Stimulated activated CD4-positive, alpha-beta T cell treated with anti-CD3 and anti-CD28 coated beads, Interleukin-15, amount 100 ng/mL, for 48 hours (primary cell): Measurements from ENCODE around the gene BTC.
"Not testable (repeated sequence)": the region's sequence is repeated elsewhere in the genome, so short reads cannot be mapped to it uniquely, and the experiment has no call there.

ENCODE experiments used
- DNase-seq, 2 donors: peaks; one replicate each; pipeline ENCODE4 v3.0.0-alpha.2; 2020; ENCODE audit warnings: low read depth in 2 of 2

BTC gene, protein sequence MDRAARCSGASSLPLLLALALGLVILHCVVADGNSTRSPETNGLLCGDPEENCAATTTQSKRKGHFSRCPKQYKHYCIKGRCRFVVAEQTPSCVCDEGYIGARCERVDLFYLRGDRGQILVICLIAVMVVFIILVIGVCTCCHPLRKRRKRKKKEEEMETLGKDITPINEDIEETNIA

DNA sequence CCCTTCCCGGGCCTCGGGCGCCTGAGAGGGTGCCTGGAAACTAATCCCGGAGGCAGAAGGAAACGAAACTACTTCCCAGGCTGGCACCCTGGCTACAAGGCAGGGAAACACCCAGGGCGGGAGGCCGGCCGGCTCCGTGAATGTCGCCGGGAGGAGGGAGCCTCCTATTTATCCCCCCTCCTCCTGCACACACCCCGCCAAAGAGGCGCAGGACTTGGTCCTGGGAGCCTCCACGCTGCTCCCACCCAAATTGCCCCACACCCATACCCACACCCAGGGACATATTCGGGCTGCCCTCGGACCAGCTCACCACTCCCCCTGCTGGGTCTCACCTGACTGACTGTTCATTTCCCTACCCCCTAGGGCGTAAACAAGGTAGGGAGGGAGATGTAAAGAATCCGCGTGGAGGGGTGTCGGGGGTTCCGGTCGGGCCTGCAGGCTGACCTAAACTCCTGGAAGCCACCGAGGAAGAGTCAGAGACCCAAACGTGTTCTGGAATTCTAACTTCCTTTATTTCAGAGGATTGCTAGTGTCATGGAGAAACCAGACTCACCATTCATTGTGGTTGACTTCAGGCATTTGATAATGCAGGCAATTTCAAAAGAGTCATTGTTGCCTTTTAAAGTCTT, at the start of gene BTC:
BTC (minus strand) TSS at position 142 of the 629 bp plus-strand sequence. CDS start 198 bp downstream, outside the sequence.
- no peak for DNase-seq

DNA sequence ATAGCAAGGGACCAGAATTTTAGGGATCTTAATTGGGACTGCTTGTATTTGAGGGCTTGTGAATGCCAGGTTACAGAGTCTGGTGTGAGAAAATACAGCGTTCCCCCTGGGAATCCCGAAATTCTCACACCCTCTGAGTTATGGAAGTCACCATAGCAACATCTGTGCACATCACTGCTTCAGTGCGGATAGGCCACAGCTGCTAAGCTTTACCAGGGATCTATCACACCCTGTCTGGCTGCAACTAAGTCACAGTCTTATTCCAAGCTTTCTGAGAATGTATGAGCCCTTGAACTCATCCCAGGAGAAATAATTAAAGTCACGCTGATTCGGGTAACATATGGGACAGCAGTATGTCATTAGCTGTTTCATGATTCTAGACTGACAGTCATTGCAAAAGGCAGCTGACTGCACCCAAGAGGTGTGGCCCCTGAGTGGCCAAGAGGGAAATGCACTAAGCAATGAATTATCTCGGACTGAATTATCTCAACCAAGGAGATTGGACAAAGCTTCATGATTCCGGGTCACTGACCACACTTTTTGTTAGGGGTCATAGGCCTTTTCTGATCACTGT, 46.7 kb upstream of the BTC start:
- DNase-seq = no peak

DNA sequence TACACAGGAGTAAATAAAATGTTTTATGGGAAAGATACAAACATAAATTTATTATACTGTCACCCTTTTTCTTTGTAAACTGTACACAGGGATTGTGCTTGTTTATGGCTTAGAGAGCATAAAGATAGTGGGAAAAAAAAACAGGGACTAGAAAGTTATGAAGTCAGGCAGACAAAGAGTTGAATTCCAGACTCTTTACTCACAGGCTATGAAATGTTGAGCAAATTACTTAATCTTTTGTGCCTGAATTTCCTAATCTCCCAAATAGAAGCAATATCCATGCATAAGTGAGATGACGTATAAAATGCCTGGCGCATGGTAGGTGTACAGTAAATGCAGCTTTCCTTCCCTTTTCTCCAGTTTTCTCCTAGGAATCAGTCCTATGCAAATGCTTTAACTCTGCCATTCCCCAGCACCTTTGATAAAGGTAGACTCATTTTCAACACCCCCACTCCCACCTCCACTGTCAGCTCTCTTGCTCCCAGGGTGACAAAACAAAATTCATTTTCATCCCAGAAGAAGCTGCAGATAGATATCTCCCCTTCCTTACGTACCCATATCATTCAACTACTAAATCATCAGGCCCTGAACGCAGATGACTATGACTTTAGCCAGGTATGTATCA, 44.5 kb upstream of the BTC start:
- no peak for DNase-seq

DNA sequence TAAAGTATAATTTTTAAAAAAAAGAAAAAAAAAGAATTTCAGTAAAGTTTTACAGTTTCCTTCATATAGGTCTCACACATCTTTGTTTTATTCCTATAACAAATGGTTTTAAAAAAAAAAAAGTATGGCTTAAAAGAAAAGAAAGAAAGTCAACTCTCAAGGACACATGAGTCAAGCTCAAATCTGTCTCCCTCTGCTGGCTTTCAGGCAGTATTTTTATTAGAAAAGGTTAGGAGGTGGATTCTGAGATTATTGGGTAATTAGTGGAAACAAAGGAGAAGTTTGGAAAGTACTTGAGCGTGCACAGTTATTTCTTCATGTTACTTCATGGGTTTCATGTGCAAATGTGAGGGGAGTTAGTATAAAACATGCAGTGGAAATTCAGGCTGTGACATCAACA, 36.6 kb upstream of the BTC start:
- no peak for DNase-seq

DNA sequence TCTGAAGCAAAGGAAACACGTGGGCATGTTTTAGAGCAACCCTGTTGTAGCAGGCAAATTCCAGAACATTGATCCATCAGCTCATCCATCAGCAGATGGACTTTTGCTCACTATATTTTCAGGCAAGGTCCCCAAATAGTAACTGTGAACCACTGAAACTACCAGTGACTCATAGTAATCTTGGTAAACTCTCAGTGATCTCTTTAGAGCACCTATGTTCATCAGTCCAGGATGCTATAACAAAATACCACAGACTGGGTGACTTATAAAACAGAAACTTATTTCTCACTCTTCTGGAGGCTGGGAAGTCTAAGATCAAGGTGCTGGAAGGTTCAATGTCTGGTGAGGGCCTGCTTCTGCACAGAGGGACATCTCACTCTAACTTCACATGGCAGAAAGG, 28.9 kb upstream of the BTC start:
- DNase-seq = no peak

DNA sequence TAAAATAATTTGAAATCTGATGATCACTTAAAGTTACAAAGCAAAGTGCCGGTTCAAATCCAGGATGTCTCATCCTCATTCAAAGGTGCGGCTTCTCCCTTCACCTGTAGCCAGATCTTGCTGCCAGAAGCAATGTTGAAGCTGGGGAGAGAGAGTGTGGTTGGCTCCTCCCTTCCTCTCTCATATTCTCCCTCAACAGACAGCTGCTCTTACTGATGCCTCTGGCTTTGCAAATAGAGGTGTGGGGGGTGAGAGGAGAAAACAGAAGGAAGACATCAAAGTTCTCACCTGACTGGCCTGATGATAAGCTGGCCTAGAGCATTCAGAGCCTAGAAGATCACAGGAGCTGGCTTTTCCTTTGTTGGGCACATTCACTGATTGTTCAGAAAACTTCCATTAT, 28.3 kb upstream of the BTC start:
- DNase-seq = no peak

DNA sequence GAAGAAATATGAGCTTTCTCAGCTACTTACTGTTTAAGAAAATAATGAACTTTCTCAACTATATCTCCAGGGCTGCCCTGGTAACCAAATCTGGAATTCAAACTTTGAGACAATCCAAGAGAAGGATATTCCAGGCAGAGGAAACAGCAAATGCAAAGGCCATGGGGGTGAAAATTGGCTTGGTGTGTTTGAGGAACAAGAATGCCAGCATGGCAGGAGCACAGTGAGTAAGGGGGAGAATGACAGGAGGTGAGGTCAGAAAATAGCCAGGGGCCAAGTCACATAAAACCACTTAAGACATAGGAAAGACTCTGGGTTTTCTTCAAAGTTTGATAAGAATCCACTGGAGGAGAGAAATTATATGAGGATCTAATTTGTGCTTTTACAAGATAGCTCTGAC, 27.2 kb upstream of the BTC start:
- DNase-seq = no peak

DNA sequence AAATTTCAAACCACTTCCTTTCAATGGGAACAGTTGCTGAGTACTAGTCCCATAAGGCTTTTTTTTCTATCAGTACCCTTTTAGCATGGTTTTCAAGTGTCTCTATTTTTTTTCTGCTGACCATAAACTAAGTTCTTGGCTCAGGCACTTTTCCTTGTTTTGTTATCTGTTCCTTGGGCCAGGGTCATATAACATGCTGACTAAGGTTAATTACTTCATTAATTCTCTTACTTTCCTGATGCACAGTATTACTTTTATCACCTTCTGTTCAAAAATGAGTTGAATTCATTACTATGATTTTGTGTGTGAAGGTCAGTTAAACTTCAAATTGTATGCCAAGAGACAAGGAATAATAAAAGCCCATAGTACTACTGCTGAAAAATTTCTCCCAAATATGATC, 19.7 kb upstream of the BTC start:
- DNase-seq = no peak

DNA sequence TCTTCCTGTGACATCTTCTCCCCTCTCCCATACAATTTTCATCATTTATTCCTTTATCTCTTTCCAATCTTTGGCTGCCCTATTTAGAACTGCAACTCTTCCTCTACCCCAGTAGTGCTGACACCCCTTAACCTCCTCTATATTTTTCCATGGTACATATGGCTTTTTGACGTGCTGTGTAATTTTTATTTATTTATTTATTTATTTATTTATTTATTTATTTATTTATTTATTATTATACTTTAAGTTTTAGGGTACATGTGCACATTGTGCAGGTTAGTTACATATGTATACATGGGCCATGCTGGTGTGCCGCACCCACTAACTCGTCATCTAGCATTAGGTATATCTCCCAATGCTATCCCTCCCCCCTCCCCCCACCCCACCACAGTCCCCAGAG, 17.7 kb upstream of the BTC start:
- not testable (repeated sequence) for DNase-seq

DNA sequence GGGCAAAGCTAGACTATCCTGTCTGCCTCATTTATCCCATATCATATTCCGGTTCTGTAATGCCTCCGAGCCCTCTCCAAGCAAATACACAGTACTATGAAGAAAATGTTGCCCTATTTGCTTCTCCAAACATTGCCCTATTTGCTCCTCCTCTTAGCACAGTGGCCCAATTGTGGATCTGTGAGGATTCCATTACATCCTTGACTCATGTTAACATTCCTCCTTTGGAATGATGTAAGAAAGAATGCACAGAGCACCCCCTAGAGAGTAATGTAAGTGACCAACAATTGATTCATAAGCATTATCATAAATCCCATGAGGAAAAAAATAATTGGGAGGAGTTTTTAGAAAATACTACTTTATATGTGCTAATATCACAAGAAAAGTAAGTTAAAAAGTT, 11.3 kb upstream of the BTC start:
- no peak for DNase-seq

DNA sequence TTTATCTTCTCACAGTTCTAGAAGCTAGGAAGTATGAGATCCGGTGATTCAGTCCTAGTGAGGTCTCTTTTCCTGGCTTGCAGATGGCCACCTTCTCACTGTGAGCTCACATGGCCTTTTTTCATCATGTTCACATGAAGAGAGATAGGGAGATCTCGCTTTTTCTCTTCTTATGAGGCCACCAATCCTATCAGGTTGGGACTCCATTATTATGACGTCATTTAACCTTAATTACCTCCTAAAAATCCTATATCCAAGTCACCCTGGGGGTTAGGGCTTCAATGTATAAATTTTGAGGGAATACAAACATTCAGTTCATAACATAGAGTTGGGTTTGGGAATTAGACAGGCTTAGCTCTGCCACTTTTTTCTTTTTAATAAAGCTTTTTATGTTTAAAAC, 6.0 kb upstream of the BTC start:
- DNase-seq = no peak

DNA sequence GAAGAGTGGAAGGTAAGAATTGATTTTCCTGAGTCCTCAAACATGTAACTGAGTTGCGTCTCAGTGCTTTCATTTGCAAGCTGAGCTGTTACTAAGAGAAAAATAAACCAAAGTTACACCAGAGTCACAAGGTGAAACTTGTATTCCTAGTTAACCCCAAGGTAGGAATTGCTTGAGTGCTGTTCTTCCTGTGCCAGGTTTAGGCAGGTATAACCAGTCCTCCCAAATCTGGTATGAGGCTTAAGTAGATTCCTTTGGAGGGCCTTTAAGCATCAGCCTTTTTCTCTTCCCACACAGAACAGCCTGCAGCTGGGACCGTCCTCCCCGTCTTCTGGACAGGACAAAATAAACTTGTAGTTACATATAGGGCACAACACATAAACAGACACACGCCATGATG, 2.3 kb upstream of the BTC start:
- DNase-seq = no peak

DNA sequence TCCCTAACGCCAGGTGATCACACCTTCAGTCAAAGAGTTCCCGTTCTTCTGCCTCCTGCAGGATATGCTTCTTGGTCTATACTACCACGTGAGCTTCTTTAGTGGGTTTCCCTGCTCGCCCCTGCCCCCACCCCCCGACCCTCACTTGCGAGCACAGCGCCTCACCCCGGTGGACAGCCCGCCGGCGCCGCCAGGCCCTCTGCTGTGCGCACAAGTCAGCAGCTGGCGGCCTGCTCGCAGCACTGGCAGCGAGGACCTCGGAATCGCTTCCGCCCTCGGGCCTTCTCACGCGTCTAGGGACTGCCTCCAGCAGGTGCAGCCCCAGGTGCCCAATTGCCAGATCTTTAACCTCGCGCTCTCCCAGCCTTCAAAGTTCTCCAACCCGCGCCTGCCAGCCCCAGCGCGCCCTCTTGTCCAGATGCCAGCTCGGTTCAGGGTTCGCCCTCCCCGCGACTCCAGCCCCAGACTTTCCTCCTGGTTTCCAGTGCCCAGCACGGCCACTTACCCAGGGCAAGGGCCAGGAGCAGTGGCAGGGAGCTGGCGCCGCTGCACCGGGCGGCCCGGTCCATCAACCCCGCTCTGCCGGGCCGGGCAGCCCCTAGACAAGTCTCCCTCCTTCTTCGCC, 454 bp downstream of the BTC start:
- DNase-seq = no peak

DNA sequence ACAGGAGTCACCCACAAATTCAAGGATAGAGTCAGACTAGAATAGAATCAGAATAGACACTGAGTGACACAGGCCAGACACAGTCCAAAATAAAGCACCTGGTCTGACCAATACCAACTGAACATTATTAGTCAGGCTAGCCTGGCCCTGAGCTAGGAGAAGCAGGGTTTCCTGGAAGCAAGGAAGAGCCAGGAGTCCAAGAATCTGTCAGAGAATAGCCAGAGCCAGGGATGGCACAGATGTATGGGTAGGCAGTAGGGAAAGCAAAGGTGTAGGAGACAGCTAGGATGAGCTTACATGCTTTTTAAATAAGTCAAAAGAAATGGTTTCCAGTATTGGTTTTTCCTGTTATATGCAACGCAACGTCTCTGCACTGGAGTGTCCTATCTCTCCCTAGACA, 3.7 kb downstream of the BTC start:
- DNase-seq = no peak

DNA sequence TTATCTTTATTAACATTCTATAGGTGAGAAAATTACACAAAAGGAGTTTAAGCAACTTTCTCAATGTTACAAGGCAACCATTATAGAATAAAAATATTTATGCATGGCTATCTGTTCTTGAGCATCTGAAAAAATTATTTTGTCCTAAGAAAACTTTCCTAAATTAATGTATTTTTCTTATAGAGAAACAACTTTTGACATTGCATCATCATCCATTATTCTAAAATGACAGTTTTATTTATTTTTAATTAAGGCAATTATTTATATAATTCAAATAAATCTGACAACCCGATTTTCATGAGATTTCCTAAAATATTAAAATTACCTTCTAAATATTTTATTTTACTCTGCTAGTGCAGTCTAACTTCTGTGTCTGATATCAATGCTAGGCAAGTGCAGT, 4.8 kb downstream of the BTC start:
- DNase-seq = no peak

DNA sequence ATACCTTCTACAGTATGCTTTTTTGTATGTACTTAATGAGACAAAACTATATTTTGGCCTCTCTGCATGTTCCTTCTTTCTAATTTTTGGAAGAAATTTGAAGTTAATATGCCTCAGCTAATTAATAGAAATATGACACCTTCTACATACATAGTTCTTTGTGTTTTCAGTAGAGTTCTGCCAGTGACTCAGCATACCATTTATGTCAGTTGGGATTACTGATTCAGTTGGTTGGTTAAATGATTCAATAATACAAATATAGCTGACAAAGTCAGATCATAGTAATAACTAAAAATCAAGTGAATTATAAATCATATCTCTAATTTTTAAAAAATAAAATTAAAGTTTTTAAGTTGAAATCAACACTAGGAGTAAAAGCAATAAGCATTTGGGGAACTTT, 16.8 kb downstream of the BTC start:
- DNase-seq = no peak

DNA sequence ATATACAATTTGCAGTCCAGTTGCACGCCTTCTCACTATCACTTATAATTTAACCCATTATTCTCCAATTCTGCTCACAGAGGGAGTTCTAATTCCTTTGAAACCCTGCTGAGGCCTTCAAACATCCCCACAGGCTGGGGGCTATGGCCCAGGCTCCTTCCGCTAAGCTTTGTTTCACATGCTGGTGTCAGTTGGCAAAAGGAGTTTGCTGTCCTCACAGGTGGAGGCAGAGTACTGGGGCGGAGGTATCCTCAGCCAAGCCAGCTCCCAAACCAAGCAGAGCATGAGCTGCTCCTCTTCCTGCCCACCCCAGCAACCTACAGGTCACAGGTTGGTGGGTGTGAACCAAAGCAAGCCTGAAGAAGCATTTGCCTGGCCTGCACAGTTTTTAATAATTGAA, 21.5 kb downstream of the BTC start:
- DNase-seq = no peak

DNA sequence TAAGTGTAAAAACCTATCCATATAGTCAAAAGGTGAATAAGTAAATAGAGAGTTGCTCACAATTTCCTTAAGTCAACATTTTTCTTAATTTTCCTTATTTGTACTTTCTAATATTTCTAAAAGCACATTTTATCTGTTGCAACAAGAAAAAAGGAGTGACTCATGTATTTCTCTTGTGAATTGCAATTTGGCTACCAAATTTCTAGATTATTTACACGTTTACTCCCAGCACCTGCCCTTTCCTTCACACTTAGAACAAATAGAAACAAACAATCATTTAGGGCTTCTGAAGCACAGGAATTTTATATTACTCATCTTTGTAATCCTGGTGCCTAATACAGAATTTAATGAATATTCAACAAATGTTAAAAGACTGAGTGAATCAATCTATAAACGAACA, 22.2 kb downstream of the BTC start:
- DNase-seq = no peak

DNA sequence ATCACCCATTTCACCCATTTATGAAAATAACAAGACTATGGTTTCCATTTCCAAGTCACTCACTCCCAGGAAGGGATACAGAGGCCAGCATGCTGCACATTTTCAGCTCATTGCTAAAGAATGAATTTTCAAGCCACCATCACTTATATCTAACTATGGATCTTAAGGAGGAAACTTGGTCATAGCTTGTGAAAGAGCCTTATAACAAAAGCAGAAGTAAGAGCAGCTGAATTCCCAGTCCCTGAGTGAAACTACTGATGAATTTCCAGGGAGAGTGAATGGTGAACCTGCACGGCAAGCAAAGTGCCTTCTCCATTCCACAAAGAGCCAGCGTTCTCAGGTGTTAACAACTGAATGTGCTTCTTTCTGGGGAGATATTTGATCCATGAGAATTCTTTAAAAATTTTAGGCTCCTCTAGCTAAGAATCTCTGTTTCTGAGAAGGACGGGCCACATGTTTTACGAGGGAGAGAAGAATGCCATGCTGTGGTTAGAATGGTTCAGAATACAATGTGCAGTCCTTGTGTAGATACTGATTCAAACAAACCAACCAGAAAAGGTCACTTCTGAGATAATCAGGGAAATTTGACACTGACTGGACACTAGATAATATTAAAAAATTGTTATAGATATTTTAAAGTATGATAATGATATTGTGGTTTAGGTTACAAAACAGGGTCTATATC, 24.0 kb downstream of the BTC start:
- no peak for DNase-seq

DNA sequence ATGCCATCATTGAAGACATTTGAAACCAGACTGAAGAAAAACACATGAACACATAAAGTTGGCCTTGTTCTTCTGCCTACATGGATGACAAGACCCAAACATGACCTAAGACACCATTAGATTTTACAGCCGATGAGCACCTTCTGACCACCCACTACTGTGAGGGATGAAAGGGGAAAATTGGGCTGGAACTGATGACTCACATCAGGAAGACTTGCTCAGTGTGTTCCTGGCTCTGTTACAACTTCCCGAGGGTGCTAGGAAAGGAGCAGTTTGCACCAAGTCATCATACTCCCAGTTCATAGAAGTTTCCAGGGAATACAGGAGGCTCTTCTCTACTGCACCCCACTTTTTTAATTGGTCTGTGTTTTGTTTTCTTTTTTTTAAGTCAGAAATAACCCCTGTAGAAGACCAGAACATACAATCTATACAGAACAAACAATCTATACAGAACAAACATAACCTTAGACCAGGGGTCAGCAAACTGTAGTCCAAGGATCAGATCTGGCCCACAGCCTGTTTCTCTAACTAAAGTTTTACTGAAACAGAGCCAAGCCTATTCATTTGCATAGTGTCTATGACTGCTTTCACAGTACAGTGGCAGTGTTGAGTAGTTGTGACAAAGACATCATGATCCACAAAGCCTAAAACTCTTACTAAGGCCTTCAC, 25.3 kb downstream of the BTC start:
- DNase-seq = no peak

DNA sequence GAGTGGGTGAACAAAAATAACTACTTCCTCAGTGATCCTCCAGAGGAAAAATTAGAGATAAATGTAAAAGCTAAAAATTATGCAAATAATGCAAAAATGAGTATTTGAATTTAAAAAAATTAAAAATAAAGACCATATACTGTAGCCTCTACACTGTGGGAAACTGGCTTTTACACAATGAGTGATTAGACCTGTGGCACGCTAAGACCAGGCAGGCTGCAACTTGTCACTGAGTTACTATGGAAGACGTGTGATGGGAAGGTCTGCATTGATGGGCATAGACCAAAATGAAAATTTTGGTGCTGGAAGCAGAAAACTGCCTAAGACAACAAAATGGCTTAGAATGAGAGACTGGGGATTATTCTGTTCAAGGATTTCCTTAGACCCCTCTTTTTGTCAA, 30.2 kb downstream of the BTC start:
- DNase-seq = no peak
